Lung (tissue), 12 donors: Measurements from ENCODE around the gene RAPGEF1. TPM values are rescaled to one million over a fixed set of nuclear protein-coding genes. Genes with fewer than 3 reads are reported as not detected.

ENCODE experiments used
- ATAC-seq: fragments of 200-7000 bp; cut with Tn5 transposase; one replicate; pipeline ENCODE4 v1.9.1; 2020; ENCODE audit warnings: moderate number of reproducible peaks; ENCODE audit not compliant: insufficient read depth, low FRiP score
- DNase-seq, 3 donors: peaks; one replicate each; pipeline ENCODE4 v3.0.0-alpha.2; 2013 to 2017
- H3K27ac ChIP-seq, 2 donors: one replicate each; pipeline ENCODE4 v1.5.1; 2013; ENCODE audit warnings: mild to moderate bottlenecking in 2 of 2, moderate library complexity in 2 of 2, control low read depth in 1 of 2, inconsistent platforms in 1 of 2, low read depth in 1 of 2, low read length in 1 of 2
- H3K27me3 ChIP-seq, 3 donors: one replicate each; pipeline ENCODE4 v1.5.1; 2013; ENCODE audit warnings: low read length in 2 of 3; ENCODE audit not compliant: control insufficient read depth in 3 of 3, insufficient read depth in 3 of 3
- H3K36me3 ChIP-seq, 4 donors: one replicate each; pipeline ENCODE4 v1.5.1; 2013; ENCODE audit warnings: low read length in 4 of 4, mild to moderate bottlenecking in 1 of 4, moderate library complexity in 1 of 4; ENCODE audit not compliant: control insufficient read depth in 4 of 4, insufficient read depth in 4 of 4
- H3K4me1 ChIP-seq, 5 donors: one replicate each; pipeline ENCODE4 v1.5.1; 2013; ENCODE audit warnings: low read length in 5 of 5, mild to moderate bottlenecking in 2 of 5, moderate library complexity in 1 of 5; ENCODE audit not compliant: control insufficient read depth in 5 of 5, insufficient read depth in 5 of 5
- H3K4me3 ChIP-seq: one replicate; pipeline ENCODE4 v1.5.1; 2013; ENCODE audit warnings: mild to moderate bottlenecking, control low read depth, moderate library complexity
- H3K9ac ChIP-seq, 2 donors: one replicate each; pipeline ENCODE4 v1.5.1; 2013; ENCODE audit warnings: low read length in 2 of 2, control low read depth in 1 of 2; ENCODE audit not compliant: insufficient read depth in 1 of 2
- H3K9me3 ChIP-seq, 4 donors: one replicate each; pipeline ENCODE4 v1.5.1; 2013; ENCODE audit warnings: low read length in 3 of 4, mild to moderate bottlenecking in 1 of 4, moderate library complexity in 1 of 4; ENCODE audit not compliant: control insufficient read depth in 4 of 4, insufficient read depth in 3 of 4
- CTCF ChIP-seq: IDR thresholded peaks from 2 replicates; pipeline ENCODE4 v1.5.1; 2012; ENCODE audit warnings: mild to moderate bottlenecking; ENCODE audit errors: control extremely low read depth, extremely low read depth
- WGBS, 2 donors: extraction: QIAGEN DNeasy Blood & Tissue Kit; methylation state at CpG; one replicate each; pipeline ENCODE4 v1.1.7; 2013; 5-methylcytosine and 5-hydroxymethylcytosine counted together
- polyA plus RNA-seq, 2 donors: library from polyadenylated mRNA; stranded (reverse); fragments of 200-250 nt; gene quantifications; one replicate each; pipeline ENCODE4 v1.2.1, GENCODE V29; 2013
- total RNA-seq, 2 donors: library from RNA; depleted of rRNA in 1 of 2; stranded (reverse); fragments of >200 nt in 1 of 2; gene quantifications; one replicate each; pipeline ENCODE4 v1.2.1, GENCODE V29; 2014 to 2021
- donor health status: control.
- donor health status: control.
- donor health status: Bipolar disorder and iron deficiency.
- donor health status: healthy.
- donor health status: DM: yes; HTN: yes; CAD: no.

The RAPGEF1 gene
- total and polyA plus RNA-seq, 4 donors = 38.9 to 134 (median 55.1) TPM

DNA sequence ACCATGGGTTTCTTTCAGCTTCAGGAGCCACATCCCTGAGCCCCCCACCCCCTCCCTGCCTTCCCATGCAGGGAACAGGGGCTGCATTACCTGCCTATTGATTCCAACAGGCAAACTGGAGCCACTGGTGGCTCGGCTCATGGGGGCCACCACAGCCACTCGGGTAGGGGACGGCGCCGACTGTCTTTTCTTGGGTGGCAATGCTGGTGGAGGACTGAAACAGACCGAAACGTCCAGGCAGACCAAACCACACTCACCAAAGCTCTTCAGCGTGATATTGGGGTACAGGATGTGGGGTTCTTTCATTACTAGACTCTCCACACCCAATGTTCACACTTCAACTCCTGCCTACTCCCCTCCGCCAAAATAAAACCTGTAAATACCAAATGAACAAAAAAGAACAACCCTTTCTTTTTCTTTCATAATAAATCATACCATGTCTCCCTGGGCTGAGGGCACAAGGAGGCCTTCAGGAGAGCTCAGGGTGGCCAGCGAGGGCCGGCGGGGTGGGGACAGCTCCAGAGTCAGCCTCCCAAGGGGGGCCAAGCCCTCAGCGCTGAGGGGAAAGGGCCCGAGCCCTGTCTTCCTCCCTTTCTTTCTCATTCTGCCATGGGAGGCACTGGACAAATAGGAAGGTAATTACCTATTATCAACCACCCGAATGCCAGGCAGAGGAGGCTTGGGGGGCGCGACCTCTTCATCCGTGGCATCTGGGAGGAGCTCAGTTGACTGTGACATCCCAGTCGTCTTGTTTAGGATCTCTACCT lies 111.2 kb downstream of the RAPGEF1 start:
- peaks cover 0 to 48% (median 5%) of the 10 kb centered on the region in 4 donors for H3K36me3 ChIP-seq
- no peak for TF ChIP-seq CTCF
- H3K9me3 ChIP-seq = peaks cover 0 to under 1% (median 0%) of the 10 kb centered on the region in 4 donors
- H3K9ac ChIP-seq = no peak overlapping the region
- H3K27me3 ChIP-seq = no peaks in the 10 kb centered on the region
- ATAC-seq = no peak
- DNase-seq = no peak
- no peak overlapping the region for H3K4me3 ChIP-seq
- H3K27ac ChIP-seq = peak overlapping the region in 1 of 2 donors; percentile 83
- H3K4me1 ChIP-seq = peaks cover 0 to 10% (median 9%) of the 10 kb centered on the region in 5 donors
- WGBS, 2 donors = 87 to 89% methylated on average over 19 of the region's 19 CpGs

DNA sequence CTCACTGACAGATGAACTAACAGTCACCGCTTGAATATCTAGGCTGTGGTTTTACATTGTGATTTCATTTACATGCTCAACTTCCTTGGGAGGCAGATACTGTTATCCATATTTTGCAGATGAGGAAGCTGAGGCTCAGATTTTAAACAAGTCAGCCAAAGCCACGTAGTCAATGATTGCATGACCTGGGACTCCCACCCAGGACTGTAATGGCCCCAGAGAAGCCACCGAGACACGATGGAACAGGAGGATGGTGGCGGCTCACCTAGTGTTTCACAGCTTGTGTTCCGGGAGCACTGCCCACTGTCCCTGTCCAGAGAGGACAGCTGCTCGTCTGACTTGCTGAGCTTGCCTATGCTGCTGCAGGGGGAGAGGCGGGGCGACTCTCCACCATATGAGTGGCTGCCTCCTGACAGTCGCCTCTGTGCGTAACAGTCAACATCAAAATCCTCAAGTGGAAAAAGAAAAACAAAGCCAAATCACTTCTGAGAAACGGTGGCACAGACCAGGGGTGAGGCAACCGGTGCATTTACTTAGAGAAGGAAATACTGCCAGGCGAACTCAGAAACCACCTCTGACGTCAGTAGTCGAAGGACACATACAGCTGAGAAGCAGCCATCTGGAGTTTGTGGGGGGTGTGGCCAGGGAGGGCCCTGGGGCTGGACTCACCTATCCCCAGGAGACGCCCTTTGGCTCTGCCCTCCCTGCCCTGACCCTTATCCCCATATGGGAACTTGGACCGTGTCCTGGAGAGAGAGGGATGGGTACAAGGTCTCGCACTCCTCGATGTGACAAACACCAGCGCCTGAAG lies 112.0 kb downstream of the RAPGEF1 start:
- peak overlapping the region; percentile 45 to 83 for H3K27ac ChIP-seq
- H3K4me3 ChIP-seq = no peak overlapping the region
- 63 to 70% methylated on average over 21 of the region's 21 CpGs for WGBS, 2 donors
- peaks cover 0 to 2% (median 0%) of the 10 kb centered on the region in 4 donors for H3K9me3 ChIP-seq
- ATAC-seq (peak; percentile 80), DNase-seq (peak in 1 of 3 donors; percentile 27)
- TF ChIP-seq CTCF = no peak
- no peaks in the 10 kb centered on the region for H3K27me3 ChIP-seq
- H3K36me3 ChIP-seq = peaks cover 0 to 50% (median 7%) of the 10 kb centered on the region in 4 donors
- H3K4me1 ChIP-seq = peaks cover 0 to 10% (median 9%) of the 10 kb centered on the region in 5 donors
- no peak overlapping the region for H3K9ac ChIP-seq

DNA sequence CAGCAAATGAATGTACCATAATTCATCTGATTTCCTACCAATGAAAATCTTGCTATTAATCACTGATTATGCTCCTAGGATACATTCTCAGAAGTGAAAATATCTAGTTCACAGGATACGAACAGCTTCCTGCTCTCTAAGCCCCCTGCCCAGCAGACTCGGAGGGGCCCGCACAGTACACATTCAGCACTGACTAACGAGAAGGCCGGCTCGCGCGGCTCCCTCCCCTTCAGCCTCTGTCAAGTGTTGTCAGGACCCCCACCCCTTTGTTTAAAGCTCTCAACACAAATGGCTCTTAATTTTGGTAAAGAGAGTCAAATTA lies 112.6 kb downstream of the RAPGEF1 start:
- DNase-seq = no peak
- Histone ChIP-seq H3K9ac (no peak overlapping the region), H3K4me1 (peaks cover 0 to 10% (median 9%) of the 10 kb centered on the region in 5 donors), H3K36me3 (peaks cover 0 to 52% (median 8%) of the 10 kb centered on the region in 4 donors), H3K27me3 (no peaks in the 10 kb centered on the region), H3K9me3 (peaks cover 0 to 2% (median 0%) of the 10 kb centered on the region in 4 donors), H3K4me3 (no peak overlapping the region), H3K27ac (peak overlapping the region in 1 of 2 donors; percentile 45)
- TF ChIP-seq CTCF = no peak
- ATAC-seq = no peak
- WGBS, 2 donors = 85 to 89% methylated on average over 8 of the region's 8 CpGs
